SK-N-SH (cell line): Measurements from ENCODE around the gene KAT5. TPM values are rescaled to one million over a fixed set of nuclear protein-coding genes. Genes with fewer than 3 reads are reported as not detected.

Source experiments
- CTCF ChIA-PET: fragments of 300-600, 350-600 bp; formaldehyde crosslinking; extraction: SDS; loops from one replicate; lab custom pipeline; 2021; lab: Yijun Ruan, JAX
- POLR2A ChIA-PET: fragments of 350-600 bp; sonication (Branson Sonifier 250); formaldehyde crosslinking; extraction: SDS; loops from one replicate; lab custom pipeline; 2020; ENCODE audit warnings: antibody characterized with exemption, inconsistent platforms; lab: Yijun Ruan, JAX
- DNase-seq: peaks from one replicate; pipeline ENCODE4 v3.0.0; 2012
- H2AFZ ChIP-seq: fragments of 200-600 bp; sonication (generic); 2 replicates; pipeline ENCODE4 v1.8.1; 2016; ENCODE audit warnings: antibody characterized with exemption, mild to moderate bottlenecking, low read depth
- H3F3A ChIP-seq: fragments of 200-600 bp; sonication (generic); replicated peaks from 2 replicates; pipeline ENCODE3; 2016; ENCODE audit warnings: antibody characterized with exemption, mild to moderate bottlenecking; ENCODE audit not compliant: insufficient read depth
- H3K27ac ChIP-seq, 2 experiments: fragments of 200-500 bp in 1 of 2; fragments of 200-600 bp in 1 of 2; sonication (Bioruptor generic) in 1 of 2; sonication (generic), shearing (Covaris generic) in 1 of 2; 2 replicates each; pipeline versions ENCODE4 v1.5.1 to v1.6.1; 2014 to 2016; ENCODE audit warnings: low read depth in 2 of 2, inconsistent platforms in 1 of 2, low read length in 1 of 2, mild to moderate bottlenecking in 1 of 2, mixed read lengths in 1 of 2
- H3K27me3 ChIP-seq: fragments of 200-600 bp; sonication (generic), shearing (Covaris generic); 2 replicates; pipeline ENCODE4 v1.6.1; 2016; ENCODE audit warnings: mixed run types; ENCODE audit not compliant: insufficient read depth
- H3K36me3 ChIP-seq, 2 experiments: fragments of 200-500 bp in 1 of 2; fragments of 200-600 bp in 1 of 2; sonication (Bioruptor generic) in 1 of 2; sonication (generic) in 1 of 2; replicated peaks in 1 of 2; 2 replicates each; pipeline versions ENCODE3 to v1.5.1; 2014 to 2016; ENCODE audit warnings: low read length in 1 of 2, mild to moderate bottlenecking in 1 of 2; ENCODE audit not compliant: insufficient read depth in 2 of 2, control insufficient read depth in 1 of 2
- H3K4me1 ChIP-seq, 2 experiments: fragments of 200-500 bp in 1 of 2; fragments of 200-600 bp in 1 of 2; sonication (Bioruptor generic) in 1 of 2; sonication (generic), shearing (Covaris generic) in 1 of 2; 2 replicates each; pipeline versions ENCODE4 v1.5.1 to v1.6.1; 2014 to 2016; ENCODE audit warnings: low read depth in 1 of 2, low read length in 1 of 2, mixed run types in 1 of 2; ENCODE audit not compliant: insufficient read depth in 2 of 2, control insufficient read depth in 1 of 2
- H3K4me2 ChIP-seq: fragments of 200-600 bp; sonication (generic), shearing (Covaris generic); 2 replicates; pipeline ENCODE4 v1.6.1; 2017; ENCODE audit warnings: mixed run types
- H3K4me3 ChIP-seq, 2 experiments: fragments of 200-500 bp in 1 of 2; fragments of 200-600 bp in 1 of 2; sonication (Bioruptor generic) in 1 of 2; sonication (generic), shearing (Covaris generic) in 1 of 2; 2 replicates each; pipeline versions ENCODE4 v1.5.1 to v1.8.1; 2014 to 2016; ENCODE audit warnings: low read depth in 2 of 2, inconsistent platforms in 1 of 2, low read length in 1 of 2, mild to moderate bottlenecking in 1 of 2, mixed read lengths in 1 of 2, moderate library complexity in 1 of 2
- H3K79me2 ChIP-seq: fragments of 200-600 bp; sonication (generic); 2 replicates; pipeline ENCODE4 v1.8.1; 2017; ENCODE audit warnings: mild to moderate bottlenecking; ENCODE audit not compliant: insufficient read depth
- H3K9ac ChIP-seq: fragments of 200-600 bp; sonication (generic); 2 replicates; pipeline ENCODE4 v1.6.1; 2017; ENCODE audit warnings: mixed run types
- H3K9me2 ChIP-seq: fragments of 200-600 bp; sonication (generic); 2 replicates; pipeline ENCODE4 v1.6.1; 2017; ENCODE audit warnings: mixed run types
- H3K9me3 ChIP-seq: fragments of 200-600 bp; sonication (generic); 2 replicates; pipeline ENCODE4 v1.6.1; 2017; ENCODE audit warnings: mixed run types, mild to moderate bottlenecking, moderate library complexity
- H4K20me1 ChIP-seq: fragments of 200-600 bp; sonication (generic); 2 replicates; pipeline ENCODE4 v1.6.1; 2017; ENCODE audit warnings: mild to moderate bottlenecking, mixed run types; ENCODE audit not compliant: insufficient read depth
- CTCF ChIP-seq: fragments of 200-600 bp; sonication (generic); IDR thresholded peaks from 2 replicates; pipeline ENCODE4 v1.6.1; 2017; ENCODE audit warnings: antibody characterized with exemption, mild to moderate bottlenecking, moderate library complexity
- ELF1 ChIP-seq: IDR thresholded peaks from 2 replicates; pipeline ENCODE4 v1.4.0; 2012
- FOXJ3 ChIP-seq: sonication (generic); formaldehyde crosslinking; IDR thresholded peaks from 2 replicates; pipeline ENCODE4 v1.5.1; 2020; ENCODE audit warnings: mild to moderate bottlenecking, missing genetic modification reagents
- FOXM1 ChIP-seq: IDR thresholded peaks from 2 replicates; pipeline ENCODE4 v1.4.0; 2012; ENCODE audit warnings: low read depth, mild to moderate bottlenecking
- GATA2 ChIP-seq: sonication (generic); formaldehyde crosslinking; IDR thresholded peaks from 2 replicates; pipeline ENCODE4 v1.5.0; 2020; ENCODE audit warnings: mild to moderate bottlenecking, missing genetic modification reagents
- JUND ChIP-seq: IDR thresholded peaks from 2 replicates; pipeline ENCODE4 v1.4.0; 2012
- MXI1 ChIP-seq: IDR thresholded peaks from 2 replicates; pipeline ENCODE4 v1.6.1; 2012; ENCODE audit warnings: mild to moderate bottlenecking, low read depth, low read length, improper control_type of control experiment
- RFX5 ChIP-seq: IDR thresholded peaks from 2 replicates; pipeline ENCODE4 v1.6.1; 2012; ENCODE audit warnings: mild to moderate bottlenecking, improper control_type of control experiment, low read length
- TEAD4 ChIP-seq: IDR thresholded peaks from 2 replicates; pipeline ENCODE4 v1.4.0; 2012; ENCODE audit warnings: mild to moderate bottlenecking, borderline replicate concordance; ENCODE audit not compliant: insufficient read depth
- YY1 ChIP-seq: IDR thresholded peaks from 2 replicates; pipeline ENCODE4 v1.4.0; 2012; ENCODE audit warnings: low read depth, mild to moderate bottlenecking
- WGBS: methylation state at CpG from one replicate; pipeline ENCODE4 v1.1.6; 2017; ENCODE audit warnings: low lambda C conversion rate; 5-methylcytosine and 5-hydroxymethylcytosine counted together
- polyA plus RNA-seq, 3 experiments: library from polyadenylated mRNA; depleted of rRNA; stranded (reverse); fragments of >200 nt; gene quantifications; 2 replicates each; pipeline ENCODE4 v1.2.3, GENCODE V29; 2012

The KAT5 gene
- polyA plus RNA-seq, 1 of the 3 experiments (the other 2 are of a cell fraction) = 51.9 TPM

- Histone ChIP-seq H3K4me3 (no peak overlapping the region), H3K4me1 (peaks cover 0 to under 1% of the 10 kb centered on the region in 2 experiments; a peak in 1 of 4 replicates), H3K9ac (no peak overlapping the region), H4K20me1 (no peaks in the 10 kb centered on the region), H3F3A (no peaks in the 10 kb centered on the region), H3K36me3 (no peaks in the 10 kb centered on the region), H3K79me2 (no peaks in the 10 kb centered on the region), H3K9me2 (no peaks in the 10 kb centered on the region), H2AFZ (no peak overlapping the region), H3K27ac (no peak overlapping the region), H3K4me2 (no peak overlapping the region), H3K9me3 (peaks cover 10% of the 10 kb centered on the region; the same call in 1 of the 2 replicates), H3K27me3 (peaks cover 6% of the 10 kb centered on the region; the same call in 1 of the 2 replicates)
- ChIA-PET POLR2A (no interaction called here), CTCF (no interaction called here)
- TF ChIP-seq TEAD4 = no peak
- TF ChIP-seq MXI1 = no peak
- TF ChIP-seq JUND = no peak
- TF ChIP-seq GATA2 (CRISPR knock-in tag) = no peak
- TF ChIP-seq ELF1 = no peak
- no peak for TF ChIP-seq RFX5
- TF ChIP-seq CTCF = no peak
- no peak for TF ChIP-seq FOXM1
- DNase-seq = no peak
- WGBS = 46% methylated on average over 2 of the region's 2 CpGs
These were observed 27.0 kb downstream of the KAT5 start for GRCh38 chr11:65739022-65739421.

DNA sequence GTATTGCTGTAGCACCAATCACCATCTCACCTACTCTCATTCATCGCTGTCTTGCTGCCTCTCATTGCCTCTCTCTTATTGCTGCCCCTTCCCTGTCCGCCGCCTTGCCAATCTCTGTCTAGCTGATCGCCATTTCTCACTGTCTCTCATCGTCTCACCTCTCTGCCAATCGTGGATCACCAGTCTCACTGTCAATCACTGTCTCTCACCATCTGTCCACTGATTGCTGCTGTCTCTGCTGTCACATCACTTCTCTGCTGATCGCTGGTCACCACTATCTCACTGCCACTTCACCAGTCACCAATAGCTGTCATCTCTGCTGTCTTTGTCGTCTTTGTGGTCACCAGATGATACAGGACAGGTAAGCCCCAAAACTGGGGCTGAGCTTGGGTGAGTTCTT is 29.1 kb downstream of the KAT5 start:
- no peak for DNase-seq
- CTCF ChIA-PET = interaction anchor here (1.1 to 1.8 kb wide), 4 partner anchors 12 to 39 kb away, joined by 3 to 5 read pairs (median 4); partner anchors contain the start of gene KAT5
- H3K27ac ChIP-seq = no peak overlapping the region
- H4K20me1 ChIP-seq = no peaks in the 10 kb centered on the region
- no peak overlapping the region for H2AFZ ChIP-seq
- H3K36me3 ChIP-seq = no peaks in the 10 kb centered on the region
- no peak overlapping the region for H3K9ac ChIP-seq
- no peaks in the 10 kb centered on the region for H3K79me2 ChIP-seq
- H3F3A ChIP-seq = no peaks in the 10 kb centered on the region
- H3K4me3 ChIP-seq = no peak overlapping the region
- WGBS = 36% methylated on average over 8 of the region's 8 CpGs
- H3K9me2 ChIP-seq = no peaks in the 10 kb centered on the region
- no peak overlapping the region for H3K4me2 ChIP-seq
- POLR2A ChIA-PET = no interaction called here
- peaks cover 10% of the 10 kb centered on the region; the same call in 1 of the 2 replicates for H3K27me3 ChIP-seq
- H3K9me3 ChIP-seq = peaks cover 10% of the 10 kb centered on the region; the same call in 1 of the 2 replicates
- H3K4me1 ChIP-seq = peaks cover 0 to 10% of the 10 kb centered on the region in 2 experiments; a peak in 1 of 4 replicates
- TF ChIP-seq CTCF (no peak), YY1 (no peak), RFX5 (no peak), FOXJ3 (CRISPR knock-in tag) (no peak), TEAD4 (no peak)
- TF ChIP-seq, all 33 proteins: peak for 0
